Peyer's patch (tissue), 4 donors: ENCODE measurements around the gene PITHD1. TPM values are rescaled to one million over a fixed set of nuclear protein-coding genes. Genes with fewer than 3 reads are reported as not detected.
A peak's percentile ranks its signal among the peaks of the same experiment; 100 is the strongest.
"Not testable (repeated sequence)": the region's sequence is repeated elsewhere in the genome, so short reads cannot be mapped to it uniquely, and the experiment has no call there.

Source experiments
- DNase-seq, 3 donors: peaks; one replicate each; pipeline ENCODE4 v3.0.0-alpha.2; 2017 to 2019
- H3K27ac ChIP-seq, 4 donors: fragments of 200-600 bp; sonication (generic); one replicate each; pipeline ENCODE4 v1.5.1; 2016 to 2019
- H3K27me3 ChIP-seq, 2 donors: fragments of 200-600 bp; sonication (generic); one replicate each; pipeline ENCODE4 v1.5.1; 2019
- H3K36me3 ChIP-seq, 3 donors: fragments of 200-600 bp; sonication (generic); one replicate each; pipeline ENCODE4 v1.5.1; 2016 to 2019
- H3K4me1 ChIP-seq, 4 donors: fragments of 200-600 bp; sonication (generic); one replicate each; pipeline ENCODE4 v1.5.1; 2016 to 2019
- H3K4me3 ChIP-seq, 4 donors: fragments of 200-600 bp; sonication (generic); 1 replicate in 3 of 4; 2 replicates in 1 of 4; pipeline ENCODE4 v1.5.1; 2016 to 2019; ENCODE audit warnings: mild to moderate bottlenecking in 1 of 4
- H3K9me3 ChIP-seq, 4 donors: fragments of 200-600 bp; sonication (generic); one replicate each; pipeline ENCODE4 v1.5.1; 2016 to 2019; ENCODE audit warnings: mild to moderate bottlenecking in 1 of 4
- CTCF ChIP-seq, 6 experiments: fragments of 450-650 bp in 4 of 6; fragments of 200-600 bp in 2 of 6; sonication (generic) in 1 of 6; IDR thresholded peaks; one replicate each; pipeline ENCODE4 v1.5.1; 2017 to 2019; ENCODE audit warnings: antibody characterized with exemption in 6 of 6, mild to moderate bottlenecking in 3 of 6, moderate library complexity in 1 of 6
- POLR2A ChIP-seq, 2 donors: fragments of 450-650 bp; IDR thresholded peaks; one replicate each; pipeline ENCODE4 v1.5.1; 2017; ENCODE audit warnings: antibody characterized with exemption in 2 of 2, mild to moderate bottlenecking in 2 of 2, moderate library complexity in 2 of 2
- total RNA-seq, 4 donors: library from RNA; depleted of rRNA; stranded (reverse); fragments of >200 nt; gene quantifications; one replicate each; pipeline ENCODE4 v1.1.0, GENCODE V29; 2016

PITHD1 gene
- 10 to 100 TPM; 19.4 to 47.0 (median 30.1) TPM for total RNA-seq

- no peaks in the 10 kb centered on the region for H3K27me3 ChIP-seq
- H3K4me3 ChIP-seq: peak within 1 kb of the TSS; percentile 71 to 98 (median 83)
- peak within 1 kb of the TSS; percentile 89 to 94 (median 92) for H3K27ac ChIP-seq
- peaks cover 0 to 31% (median 2%) of the 10 kb centered on the region in 4 donors for H3K4me1 ChIP-seq
- H3K9me3 ChIP-seq: no peaks in the 10 kb centered on the region
- no peak for TF ChIP-seq CTCF (IDR thresholded peaks at IDR 0.05)
- TF ChIP-seq POLR2A (IDR thresholded peaks at IDR 0.05): peak; percentile 80 to 88
- H3K36me3 ChIP-seq: peaks cover 0 to 13% (median 0%) of the 10 kb centered on the region in 3 donors
- DNase-seq: peak; percentile 74 to 92 (median 91)
These were observed at the start of gene PITHD1 for GRCh38 chr1:23777979-23778814. PITHD1 (plus strand) TSS chr1:23778418; CDS start chr1:23778516, 98 bp downstream.

- TF ChIP-seq POLR2A (IDR thresholded peaks at IDR 0.05) (no peak), CTCF (IDR thresholded peaks at IDR 0.05) (no peak)
- Histone ChIP-seq H3K27ac (no peak overlapping the region), H3K4me3 (no peak overlapping the region), H3K4me1 (peaks cover 0 to 12% (median 6%) of the 10 kb centered on the region in 4 donors), H3K9me3 (no peaks in the 10 kb centered on the region), H3K36me3 (no peaks in the 10 kb centered on the region), H3K27me3 (no peaks in the 10 kb centered on the region)
- no peak for DNase-seq
These were observed 45.6 kb upstream of the PITHD1 start for GRCh38 chr1:23732363-23733224.

GRCh38 chr1:23733281-23733680 is 44.9 kb upstream of the PITHD1 start:
- not testable (repeated sequence) for DNase-seq

GRCh38 chr1:23736437-23737134 is 41.6 kb upstream of the PITHD1 start:
- Histone ChIP-seq H3K9me3 (no peaks in the 10 kb centered on the region), H3K27me3 (no peaks in the 10 kb centered on the region), H3K36me3 (no peaks in the 10 kb centered on the region), H3K4me1 (no peaks in the 10 kb centered on the region), H3K27ac (no peak overlapping the region), H3K4me3 (no peak overlapping the region)
- DNase-seq: no peak
- TF ChIP-seq POLR2A (IDR thresholded peaks at IDR 0.05): no peak
- TF ChIP-seq CTCF (IDR thresholded peaks at IDR 0.05): no peak

More at GRCh38 chr1:23733281-23733680, 44.9 kb upstream of the PITHD1 start:
- H3K27me3 ChIP-seq, H3K4me3 ChIP-seq, H3K9me3 ChIP-seq, H3K36me3 ChIP-seq, H3K27ac ChIP-seq: not testable (repeated sequence)
- H3K4me1 ChIP-seq: peaks cover 0 to 10% (median 4%) of the 10 kb centered on the region in 4 donors

GRCh38 chr1:23741609-23742008 is 36.6 kb upstream of the PITHD1 start:
- H3K36me3 ChIP-seq: peaks cover 0 to 2% (median 0%) of the 10 kb centered on the region in 3 donors
- no peak for TF ChIP-seq POLR2A (IDR thresholded peaks at IDR 0.05)
- H3K9me3 ChIP-seq: no peaks in the 10 kb centered on the region
- no peak overlapping the region for H3K4me3 ChIP-seq
- peaks cover 0 to 15% (median 0%) of the 10 kb centered on the region in 4 donors for H3K4me1 ChIP-seq
- DNase-seq: no peak
- H3K27ac ChIP-seq: no peak overlapping the region
- no peaks in the 10 kb centered on the region for H3K27me3 ChIP-seq

GRCh38 chr1:23742670-23743286 is 35.4 kb upstream of the PITHD1 start:
- Histone ChIP-seq H3K4me3 (peak overlapping the region; percentile 92 to 100 (median 98)), H3K27ac (peak overlapping the region; percentile 88 to 97 (median 96)), H3K27me3 (no peaks in the 10 kb centered on the region), H3K9me3 (no peaks in the 10 kb centered on the region), H3K4me1 (peaks cover 0 to 15% (median 0%) of the 10 kb centered on the region in 4 donors), H3K36me3 (peaks cover 0 to 5% (median 0%) of the 10 kb centered on the region in 3 donors)
- TF ChIP-seq POLR2A (IDR thresholded peaks at IDR 0.05) (no peak), CTCF (IDR thresholded peaks at IDR 0.05) (no peak)
- peak in 1 of 3 donors; percentile 58 for DNase-seq
